Stimulated activated CD4-positive, alpha-beta T cell treated with anti-CD3 and anti-CD28 coated beads, Interleukin-15, amount 100 ng/mL, for 24 hours (primary cell): ENCODE data around the gene PSPH.
"Not testable (repeated sequence)": the region's sequence is repeated elsewhere in the genome, so short reads cannot be mapped to it uniquely, and the experiment has no call there.

Source experiments
- DNase-seq: peaks from one replicate; pipeline ENCODE4 v3.0.0-alpha.2; 2020

Gene PSPH

GRCh38 chr7:56062382-56062781 is 11.1 kb upstream of the PSPH start:
- no peak for DNase-seq

GRCh38 chr7:56053993-56054392 is 2.7 kb upstream of the PSPH start:
- no peak for DNase-seq

- no peak for DNase-seq
Measured at GRCh38 chr7:56053379-56053778, 2.1 kb upstream of the PSPH start.

- DNase-seq: no peak
Measured at GRCh38 chr7:56051053-56051338, 248 bp downstream of the PSPH start.

GRCh38 chr7:56048763-56049162 is 2.5 kb downstream of the PSPH start:
- not testable (repeated sequence) for DNase-seq

GRCh38 chr7:56048245-56048644 is 3.0 kb downstream of the PSPH start:
- no peak for DNase-seq

GRCh38 chr7:56047446-56048116 is 3.7 kb downstream of the PSPH start:
- not testable (repeated sequence) for DNase-seq

- DNase-seq: no peak
Measured at GRCh38 chr7:56046721-56047445, 4.4 kb downstream of the PSPH start.

GRCh38 chr7:56045758-56046157 is 5.5 kb downstream of the PSPH start:
- not testable (repeated sequence) for DNase-seq

GRCh38 chr7:56040730-56041129 is 10.5 kb downstream of the PSPH start:
- DNase-seq: no peak

- DNase-seq: peak; percentile 77
Measured at GRCh38 chr7:56033671-56034432, 17.4 kb downstream of the PSPH start.

GRCh38 chr7:56032578-56032977 is 18.7 kb downstream of the PSPH start:
- DNase-seq: not testable (repeated sequence)

- not testable (repeated sequence) for DNase-seq
Measured at GRCh38 chr7:56031556-56031955, 19.7 kb downstream of the PSPH start.

- DNase-seq: no peak
Measured at GRCh38 chr7:56030340-56030739, 20.9 kb downstream of the PSPH start.

- no peak for DNase-seq
Measured at GRCh38 chr7:56028942-56029630, 22.2 kb downstream of the PSPH start.

- no peak for DNase-seq
Measured at GRCh38 chr7:56026538-56026937, 24.7 kb downstream of the PSPH start.

GRCh38 chr7:56023500-56023899 is 27.7 kb downstream of the PSPH start:
- DNase-seq: no peak

GRCh38 chr7:56019501-56019900 is 31.7 kb downstream of the PSPH start:
- DNase-seq: no peak

- DNase-seq: not testable (repeated sequence)
Measured at GRCh38 chr7:56017015-56017414, 34.2 kb downstream of the PSPH start.

GRCh38 chr7:56009695-56010094 is 41.5 kb downstream of the PSPH start:
- no peak for DNase-seq

GRCh38 chr7:56007891-56008290 is 43.4 kb downstream of the PSPH start:
- no peak for DNase-seq

GRCh38 chr7:56007167-56007652 is 44.0 kb downstream of the PSPH start:
- DNase-seq: no peak

GRCh38 chr7:56003749-56004148 is 47.5 kb downstream of the PSPH start:
- no peak for DNase-seq
